Prostate gland (tissue), 1 donor: ENCODE data around the gene UTS2B.

Source experiments
- POLR2A ChIP-seq: fragments of 450-650 bp; IDR thresholded peaks from one replicate; pipeline ENCODE4 v1.6.1; 2016; ENCODE audit warnings: antibody characterized with exemption, mild to moderate bottlenecking
- POLR2AphosphoS5 ChIP-seq: sonication (generic); formaldehyde crosslinking; IDR thresholded peaks from one replicate; pipeline ENCODE4 v1.6.1; 2017; ENCODE audit warnings: antibody characterized with exemption

- TF ChIP-seq POLR2AphosphoS5 = no peak
- no peak for TF ChIP-seq POLR2A
Observed at GRCh38 chr3:191352014-191352413, 21.7 kb upstream of the UTS2B start.
